Karpas-422 (cell line): ENCODE data around the gene GNAO1. TPM values are rescaled to one million over a fixed set of nuclear protein-coding genes. Genes with fewer than 3 reads are reported as not detected.

Experiments
- DNase-seq: peaks from one replicate; pipeline ENCODE4 v3.0.0-alpha.2; 2015
- H2AFZ ChIP-seq: fragments of 200-600 bp; sonication (generic); 2 replicates; pipeline ENCODE4 v1.6.1; 2014; ENCODE audit warnings: antibody characterized with exemption, low read length, mixed read lengths
- H3K27ac ChIP-seq: fragments of 200-600 bp; sonication (generic); 2 replicates; pipeline ENCODE4 v1.5.1; 2014; ENCODE audit warnings: mild to moderate bottlenecking, low read length, moderate library complexity
- H3K27me3 ChIP-seq: fragments of 200-600 bp; sonication (generic); 2 replicates; pipeline ENCODE4 v1.6.1; 2014; ENCODE audit warnings: low read length, mixed read lengths
- H3K36me3 ChIP-seq: fragments of 200-600 bp; sonication (generic); 2 replicates; pipeline ENCODE4 v1.6.1; 2014; ENCODE audit warnings: low read length, mixed read lengths; ENCODE audit not compliant: insufficient read depth
- H3K4me1 ChIP-seq: fragments of 200-600 bp; sonication (generic); 2 replicates; pipeline ENCODE4 v1.6.1; 2014; ENCODE audit warnings: mild to moderate bottlenecking, low read length, mixed read lengths
- H3K4me2 ChIP-seq: fragments of 200-600 bp; sonication (generic); 2 replicates; pipeline ENCODE4 v1.6.1; 2014; ENCODE audit warnings: low read length, low read depth, mild to moderate bottlenecking; ENCODE audit not compliant: poor library complexity, severe bottlenecking
- H3K4me3 ChIP-seq: fragments of 200-600 bp; sonication (generic); 2 replicates; pipeline ENCODE4 v1.5.1; 2014; ENCODE audit warnings: mild to moderate bottlenecking, antibody characterized with exemption, low read length, mixed read lengths
- H3K79me2 ChIP-seq: fragments of 200-600 bp; sonication (generic); 2 replicates; pipeline ENCODE4 v1.6.1; 2014; ENCODE audit warnings: mild to moderate bottlenecking, low read length, mixed read lengths
- H3K9ac ChIP-seq: fragments of 200-600 bp; sonication (generic); 2 replicates; pipeline ENCODE4 v1.6.0; 2014; ENCODE audit warnings: low read length
- H3K9me2 ChIP-seq: fragments of 200-600 bp; sonication (generic), shearing (Covaris generic); replicated peaks from 2 replicates; pipeline ENCODE4 v1.6.0; 2014; ENCODE audit warnings: mild to moderate bottlenecking, low read length, moderate library complexity; ENCODE audit not compliant: insufficient read depth
- H3K9me3 ChIP-seq: fragments of 300-700, 200-600 bp; sonication (generic); 2 replicates; pipeline ENCODE4 v1.6.1; 2014; ENCODE audit warnings: low read length, mixed read lengths
- H4K20me1 ChIP-seq: fragments of 200-600 bp; sonication (generic); 2 replicates; pipeline ENCODE4 v1.6.1; 2014; ENCODE audit warnings: mild to moderate bottlenecking, antibody characterized with exemption, low read length, low read depth; ENCODE audit not compliant: insufficient read depth
- total RNA-seq: library from RNA; depleted of rRNA; stranded (reverse); fragments of >200 nt; shearing (Covaris generic); gene quantifications from 2 replicates; pipeline ENCODE4 v1.2.3, GENCODE V29; 2014; ENCODE audit warnings: low replicate concordance

The GNAO1 gene
- total RNA-seq, 1 experiment from 2014 or later = 2.3 TPM

DNA sequence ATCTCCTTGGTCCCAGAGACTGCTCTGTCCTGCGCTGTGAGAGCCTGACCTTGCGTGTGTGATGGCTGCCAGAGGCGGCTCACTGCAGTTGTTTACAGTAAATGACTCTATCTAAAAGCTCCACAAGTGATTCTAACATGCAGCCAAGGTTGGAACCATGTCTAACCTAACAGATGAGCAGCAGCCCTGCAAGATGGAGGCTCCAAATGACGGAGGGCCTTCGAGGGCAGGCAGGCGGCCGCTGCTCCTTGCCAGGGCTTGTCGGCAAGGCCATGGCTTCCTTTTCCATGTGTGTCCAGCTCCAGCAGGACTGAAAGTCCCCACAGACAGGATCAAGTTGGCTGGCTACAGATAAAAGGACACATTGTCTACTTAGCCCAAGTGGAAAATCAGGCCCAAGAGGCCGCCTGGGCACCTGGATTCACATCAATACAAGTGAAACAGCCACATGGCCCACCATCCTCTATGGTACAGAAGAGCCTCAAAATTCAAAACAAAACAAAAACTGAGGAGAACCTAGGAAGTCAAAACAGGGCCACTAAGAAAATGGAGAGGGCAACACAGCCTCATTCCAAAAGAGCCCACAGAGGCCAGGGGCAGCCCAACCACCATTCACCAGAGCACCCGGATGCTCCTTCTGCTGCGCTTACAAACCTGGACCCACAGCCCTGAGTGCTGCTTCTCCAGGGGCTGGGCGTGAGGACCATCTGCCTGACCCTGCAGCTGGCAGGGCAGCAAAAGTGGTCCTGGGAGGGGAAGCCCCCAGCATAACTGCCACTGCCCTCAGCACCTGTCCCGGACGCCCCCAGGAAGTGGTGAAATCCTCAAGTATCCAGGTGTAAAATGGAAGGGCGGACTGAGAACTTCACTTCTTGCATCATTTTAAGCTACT lies 169.1 kb downstream of the GNAO1 start:
- Histone ChIP-seq H3K36me3 (peaks cover 3% of the 10 kb centered on the region; the same call in 1 of the 2 replicates), H3K4me2 (no peak overlapping the region), H3K9me2 (no peaks in the 10 kb centered on the region), H3K9ac (no peak overlapping the region), H2AFZ (no peak overlapping the region), H3K27me3 (no peaks in the 10 kb centered on the region), H4K20me1 (no peaks in the 10 kb centered on the region), H3K4me3 (no peak overlapping the region), H3K79me2 (no peaks in the 10 kb centered on the region), H3K9me3 (no peaks in the 10 kb centered on the region), H3K27ac (no peak overlapping the region), H3K4me1 (peaks cover 34% of the 10 kb centered on the region)
- no peak for DNase-seq

DNA sequence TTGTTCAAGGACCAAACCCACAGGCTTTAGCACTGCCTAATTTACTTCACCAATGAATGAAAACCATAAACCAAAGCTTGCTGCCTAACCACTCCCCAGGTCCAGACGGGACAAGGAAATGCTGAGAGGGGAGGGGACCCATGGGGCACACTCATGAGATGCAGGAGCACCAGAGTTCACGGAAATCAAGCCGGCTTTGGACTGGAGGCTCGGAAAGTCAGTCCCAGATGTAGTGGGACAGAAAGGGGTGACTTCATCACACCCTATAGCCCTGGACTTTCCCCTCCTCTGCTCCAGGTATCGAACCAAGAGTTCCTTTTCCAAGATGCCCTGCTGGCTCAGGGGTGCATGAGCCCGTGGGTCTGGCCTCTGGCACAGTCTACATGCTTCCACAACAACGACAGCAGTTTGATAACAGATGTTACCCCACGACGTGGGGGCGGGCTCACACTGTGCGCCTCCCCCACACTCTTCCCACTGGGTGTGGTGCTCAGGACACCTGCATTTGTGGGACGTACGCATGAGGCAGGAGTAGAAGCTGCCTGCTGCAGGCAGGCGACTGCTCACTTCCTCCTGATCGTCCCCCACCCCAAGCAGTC lies 170.9 kb downstream of the GNAO1 start:
- Histone ChIP-seq H3K9ac (no peak overlapping the region), H3K79me2 (no peaks in the 10 kb centered on the region), H3K36me3 (peaks cover 6% of the 10 kb centered on the region; the same call in 1 of the 2 replicates), H3K4me2 (no peak overlapping the region), H4K20me1 (no peaks in the 10 kb centered on the region), H3K27ac (no peak overlapping the region), H3K4me1 (peaks cover 20% of the 10 kb centered on the region), H2AFZ (no peak overlapping the region), H3K27me3 (no peaks in the 10 kb centered on the region), H3K9me3 (no peaks in the 10 kb centered on the region), H3K9me2 (no peaks in the 10 kb centered on the region), H3K4me3 (no peak overlapping the region)
- DNase-seq = no peak

DNA sequence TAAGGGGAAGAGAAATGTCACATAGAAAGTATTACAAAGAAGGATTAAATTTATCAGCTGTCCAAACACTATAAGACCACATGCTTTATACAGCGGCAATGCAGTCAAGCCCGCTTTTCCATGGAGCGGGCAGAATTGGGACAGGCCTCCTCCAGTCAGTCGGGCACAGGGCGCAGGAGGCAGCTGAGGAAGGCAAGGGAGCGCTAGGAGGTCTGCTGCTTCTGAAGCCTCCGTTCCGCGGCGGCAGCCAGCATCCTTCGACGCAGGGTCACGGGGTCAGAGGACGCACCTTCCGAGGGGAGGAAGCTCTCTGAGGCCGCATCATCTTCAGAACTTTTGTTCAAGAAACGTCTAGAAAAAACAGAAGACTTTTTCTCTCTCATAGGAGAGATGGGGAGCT lies 171.4 kb downstream of the GNAO1 start:
- H3K9me2 ChIP-seq = no peaks in the 10 kb centered on the region
- H3K4me3 ChIP-seq = no peak overlapping the region
- no peak overlapping the region for H3K4me2 ChIP-seq
- no peak overlapping the region for H2AFZ ChIP-seq
- no peak overlapping the region for H3K27ac ChIP-seq
- H3K27me3 ChIP-seq = no peaks in the 10 kb centered on the region
- DNase-seq = no peak
- peaks cover 6% of the 10 kb centered on the region; the same call in 1 of the 2 replicates for H3K36me3 ChIP-seq
- H3K9ac ChIP-seq = no peak overlapping the region
- no peaks in the 10 kb centered on the region; the same call in 1 of the 2 replicates for H3K79me2 ChIP-seq
- no peaks in the 10 kb centered on the region for H3K9me3 ChIP-seq
- H3K4me1 ChIP-seq = peaks cover 15% of the 10 kb centered on the region
- H4K20me1 ChIP-seq = no peaks in the 10 kb centered on the region

DNA sequence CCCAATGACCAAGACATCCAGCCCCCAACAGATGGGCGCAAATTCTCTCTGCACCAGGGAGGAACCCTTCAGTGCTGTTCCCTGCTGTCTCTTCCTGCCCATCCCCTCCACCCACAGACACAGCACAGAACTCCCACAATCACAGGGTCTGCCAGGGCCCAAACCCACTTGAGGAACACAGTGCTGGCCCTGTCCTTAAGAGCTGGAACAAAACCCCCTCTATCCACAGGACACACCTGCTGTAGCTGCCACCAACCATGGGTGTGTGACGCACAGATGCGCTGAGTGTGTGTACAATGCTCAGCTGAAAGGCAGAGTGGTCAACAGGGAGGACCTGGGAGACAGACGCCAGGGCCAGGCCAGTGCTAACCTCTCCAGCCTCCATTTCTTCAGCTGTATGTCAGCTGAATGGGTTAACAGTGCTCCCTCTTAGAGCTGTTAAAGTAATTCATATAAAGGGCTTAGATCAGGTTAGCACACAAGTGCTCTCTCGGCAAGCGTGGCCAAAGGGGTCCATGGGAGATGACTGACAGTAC lies 172.0 kb downstream of the GNAO1 start:
- Histone ChIP-seq H3K4me1 (peaks cover 9% of the 10 kb centered on the region), H3K9ac (no peak overlapping the region), H4K20me1 (no peaks in the 10 kb centered on the region), H3K79me2 (no peaks in the 10 kb centered on the region; the same call in 1 of the 2 replicates), H3K36me3 (peaks cover 6% of the 10 kb centered on the region; the same call in 1 of the 2 replicates), H3K9me3 (no peaks in the 10 kb centered on the region), H3K9me2 (no peaks in the 10 kb centered on the region), H3K27ac (no peak overlapping the region), H3K27me3 (no peaks in the 10 kb centered on the region), H3K4me3 (no peak overlapping the region), H3K4me2 (no peak overlapping the region), H2AFZ (no peak overlapping the region)
- no peak for DNase-seq

DNA sequence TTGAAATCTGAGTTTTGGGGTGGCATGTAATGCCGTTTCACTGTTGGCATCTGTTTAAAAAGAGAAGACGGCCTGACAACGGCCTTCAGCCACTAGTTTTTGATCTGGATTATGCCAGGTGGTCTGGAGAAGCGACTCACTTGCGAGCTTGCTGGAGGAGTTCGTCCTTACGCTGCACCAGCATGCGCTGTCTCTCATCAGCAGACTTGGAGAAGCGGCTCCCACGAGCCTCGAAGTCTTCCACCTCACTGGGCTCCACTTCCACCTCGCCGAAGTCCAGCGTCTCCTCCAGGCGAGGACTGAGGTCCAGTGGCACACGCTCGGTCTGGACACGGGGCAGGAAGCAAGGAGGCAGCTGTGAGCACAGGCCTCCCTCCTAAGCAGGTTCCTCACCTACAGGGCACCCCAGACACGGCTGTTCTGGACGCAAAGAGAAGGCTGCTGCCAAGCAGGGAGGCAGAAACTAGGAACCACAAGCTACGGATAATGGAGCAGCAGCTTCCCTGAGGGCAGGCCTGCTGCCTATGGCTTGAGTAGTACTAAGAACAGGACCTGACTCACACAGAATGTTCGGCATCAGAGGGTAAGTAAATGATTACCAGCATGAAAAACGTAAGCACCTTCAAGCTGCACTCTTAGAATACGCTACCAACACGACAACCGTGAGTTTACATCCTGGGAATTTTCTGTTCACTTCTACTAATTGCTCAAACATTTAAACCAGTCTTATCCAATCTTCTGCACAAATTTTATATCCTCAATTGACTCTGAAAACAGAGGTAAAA lies 172.7 kb downstream of the GNAO1 start:
- no peak overlapping the region for H3K4me2 ChIP-seq
- H3K4me1 ChIP-seq = peaks cover 2% of the 10 kb centered on the region; the same call in 1 of the 2 replicates
- no peak for DNase-seq
- H3K9me2 ChIP-seq = no peaks in the 10 kb centered on the region
- H4K20me1 ChIP-seq = no peaks in the 10 kb centered on the region
- H3K36me3 ChIP-seq = peaks cover 11% of the 10 kb centered on the region; the same call in 1 of the 2 replicates
- H3K4me3 ChIP-seq = no peak overlapping the region
- no peaks in the 10 kb centered on the region for H3K27me3 ChIP-seq
- no peak overlapping the region for H3K27ac ChIP-seq
- no peak overlapping the region for H3K9ac ChIP-seq
- no peaks in the 10 kb centered on the region for H3K9me3 ChIP-seq
- H3K79me2 ChIP-seq = peaks cover 1% of the 10 kb centered on the region; the same call in 1 of the 2 replicates
- no peak overlapping the region for H2AFZ ChIP-seq

DNA sequence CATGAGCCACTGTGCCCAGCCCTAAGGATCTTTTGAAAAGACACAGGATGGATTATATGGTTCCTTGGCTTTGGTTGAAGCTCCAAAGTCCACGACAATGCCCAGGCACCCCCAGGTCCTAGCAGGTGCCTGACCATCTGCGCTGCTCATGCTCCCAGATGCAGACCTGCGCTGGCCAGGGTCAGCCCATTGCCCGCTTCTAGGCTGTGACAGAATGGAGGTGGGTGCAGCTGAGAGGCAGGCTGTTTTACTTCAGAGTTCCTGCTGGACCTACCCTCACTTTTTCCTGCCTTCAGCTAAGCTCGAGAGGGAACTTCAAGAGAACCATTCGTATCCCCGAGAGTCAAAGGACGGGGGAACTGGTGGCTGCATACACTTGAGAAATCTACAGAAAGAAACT lies 173.6 kb downstream of the GNAO1 start:
- Histone ChIP-seq H3K27ac (no peak overlapping the region), H2AFZ (no peak overlapping the region), H4K20me1 (no peaks in the 10 kb centered on the region), H3K9ac (no peak overlapping the region), H3K4me1 (no peaks in the 10 kb centered on the region), H3K27me3 (no peaks in the 10 kb centered on the region), H3K36me3 (peaks cover 17% of the 10 kb centered on the region; the same call in 1 of the 2 replicates), H3K4me2 (no peak overlapping the region), H3K9me3 (no peaks in the 10 kb centered on the region), H3K4me3 (no peak overlapping the region), H3K9me2 (no peaks in the 10 kb centered on the region), H3K79me2 (peaks cover 6% of the 10 kb centered on the region; the same call in 1 of the 2 replicates)
- no peak for DNase-seq

DNA sequence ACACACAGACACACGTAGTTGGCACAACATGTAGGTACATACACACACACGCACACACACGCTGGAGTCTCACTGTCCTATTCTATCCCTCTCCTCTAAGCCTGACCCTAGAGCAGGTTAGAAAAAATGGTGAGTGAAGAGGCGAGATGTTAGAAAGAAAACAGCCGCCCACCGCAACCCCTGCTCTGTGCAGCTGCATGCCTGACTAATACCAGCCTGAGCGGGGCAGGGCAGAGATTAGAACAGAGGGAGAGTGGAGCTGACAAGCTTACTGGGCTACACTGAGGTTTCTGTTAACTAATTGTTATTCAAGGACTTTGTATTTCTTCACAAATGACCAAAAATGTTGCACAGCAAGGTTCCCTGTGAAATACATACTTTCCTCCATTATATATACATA lies 174.3 kb downstream of the GNAO1 start:
- no peaks in the 10 kb centered on the region for H3K4me1 ChIP-seq
- H3K36me3 ChIP-seq = peaks cover 20% of the 10 kb centered on the region; the same call in 1 of the 2 replicates
- H3K9ac ChIP-seq = no peak overlapping the region
- H3K79me2 ChIP-seq = peaks cover 7% of the 10 kb centered on the region; the same call in 1 of the 2 replicates
- no peak overlapping the region for H3K4me3 ChIP-seq
- no peaks in the 10 kb centered on the region for H3K9me3 ChIP-seq
- H3K27ac ChIP-seq = no peak overlapping the region
- H3K27me3 ChIP-seq = no peaks in the 10 kb centered on the region
- H2AFZ ChIP-seq = no peak overlapping the region
- no peaks in the 10 kb centered on the region for H3K9me2 ChIP-seq
- H4K20me1 ChIP-seq = no peaks in the 10 kb centered on the region
- DNase-seq = no peak
- H3K4me2 ChIP-seq = no peak overlapping the region
